Breast epithelium (tissue), 4 donors: ENCODE results near the gene CCDC85B. TPM values are rescaled to one million over a fixed set of nuclear protein-coding genes. Genes with fewer than 3 reads are reported as not detected.

Experiments
- DNase-seq, 2 donors: peaks; one replicate each; pipeline ENCODE4 v3.0.0-alpha.2; 2019; ENCODE audit warnings: low spot score in 2 of 2
- H3K27ac ChIP-seq, 2 donors: fragments of 200-600 bp; sonication (generic) in 1 of 2; one replicate each; pipeline ENCODE4 v1.5.1; 2016 to 2019; ENCODE audit warnings: mild to moderate bottlenecking in 1 of 2
- H3K27me3 ChIP-seq, 2 donors: fragments of 200-600 bp; sonication (generic) in 1 of 2; one replicate each; pipeline versions ENCODE4 v1.5.1 to v1.6.0; 2017 to 2019; ENCODE audit warnings: control low read depth in 1 of 2, mild to moderate bottlenecking in 1 of 2
- H3K36me3 ChIP-seq: fragments of 200-600 bp; one replicate; pipeline ENCODE4 v1.5.1; 2019
- H3K4me1 ChIP-seq, 2 donors: fragments of 200-600 bp; sonication (generic); one replicate each; pipeline ENCODE4 v1.5.1; 2016 to 2019; ENCODE audit warnings: control low read depth in 1 of 2
- H3K4me3 ChIP-seq, 3 donors: fragments of 200-600 bp; sonication (generic); 1 replicate in 2 of 3; 2 replicates in 1 of 3; pipeline ENCODE4 v1.5.1; 2016 to 2019; ENCODE audit warnings: mild to moderate bottlenecking in 3 of 3, moderate library complexity in 2 of 3
- H3K9me3 ChIP-seq, 2 donors: fragments of 200-600 bp; sonication (generic) in 1 of 2; one replicate each; pipeline ENCODE4 v1.5.1; 2016 to 2019; ENCODE audit warnings: control low read depth in 1 of 2
- CTCF ChIP-seq, 3 donors: fragments of 450-650 bp; IDR thresholded peaks; one replicate each; pipeline ENCODE4 v1.5.1; 2016 to 2017; ENCODE audit warnings: antibody characterized with exemption in 3 of 3, mild to moderate bottlenecking in 3 of 3, moderate library complexity in 3 of 3
- POLR2A ChIP-seq: fragments of 450-650 bp; IDR thresholded peaks from one replicate; pipeline ENCODE4 v1.6.1; 2016; ENCODE audit warnings: antibody characterized with exemption, mild to moderate bottlenecking, moderate library complexity
- POLR2AphosphoS5 ChIP-seq, 3 donors: sonication (generic); formaldehyde crosslinking; IDR thresholded peaks; one replicate each; pipeline ENCODE4 v1.6.1; 2017; ENCODE audit warnings: antibody characterized with exemption in 3 of 3
- intact Hi-C: fragments of 100-400 bp; cut with DNase I; formaldehyde crosslinking; loops from one replicate; pipeline ENCODE4 v1.15.1; 2023; ENCODE audit warnings: low total_unique reads
- total RNA-seq, 3 donors: library from RNA; depleted of rRNA; stranded (reverse); fragments of >200 nt; gene quantifications; one replicate each; pipeline ENCODE4 v1.1.0, GENCODE V29; 2016

CCDC85B gene
- total RNA-seq, 3 donors from 2014 or later: 30.3 to 91.1 (median 41.9) TPM

GRCh38 chr11:65873318-65874156 is 16.9 kb upstream of the CCDC85B start:
- TF ChIP-seq POLR2A: peak; percentile 61
- peak; percentile 29 to 83 (median 80) for TF ChIP-seq POLR2AphosphoS5 (IDR thresholded peaks at IDR 0.05)
- TF ChIP-seq CTCF (IDR thresholded peaks at IDR 0.05): peak in 2 of 3 donors; percentile 9 to 13
- Histone ChIP-seq H3K9me3 (no peaks in the 10 kb centered on the region), H3K4me1 (peaks cover 0 to 10% of the 10 kb centered on the region in 2 donors), H3K36me3 (no peaks in the 10 kb centered on the region), H3K4me3 (peak overlapping the region; percentile 53 to 88 (median 65)), H3K27me3 (no peaks in the 10 kb centered on the region), H3K27ac (peak overlapping the region; percentile 88 to 97)
- peak; percentile 92 to 95 for DNase-seq
- intact Hi-C loops: no loop called here

GRCh38 chr11:65879617-65880016 is 10.9 kb upstream of the CCDC85B start, which contains the start of gene CTSW:
Gene CTSW, plus strand, starts transcription at chr11:65879837. Its CDS starts 18 bp downstream, at chr11:65879855.
- Histone ChIP-seq H3K4me3 (no peak within 1 kb of the TSS), H3K9me3 (no peaks in the 10 kb centered on the region), H3K36me3 (no peaks in the 10 kb centered on the region), H3K27ac (no peak within 1 kb of the TSS), H3K27me3 (no peaks in the 10 kb centered on the region), H3K4me1 (no peaks in the 10 kb centered on the region)
- no peak for DNase-seq
- intact Hi-C loops: loop anchor here (10.0 kb wide), 1 partner anchor 85 kb away; the partner anchor contains the start of gene SART1
- no peak for TF ChIP-seq CTCF (IDR thresholded peaks at IDR 0.05)
- no peak for TF ChIP-seq POLR2A
- no peak for TF ChIP-seq POLR2AphosphoS5 (IDR thresholded peaks at IDR 0.05)

GRCh38 chr11:65880027-65880426 is 10.4 kb upstream of the CCDC85B start:
- H3K4me3 ChIP-seq: no peak overlapping the region
- H3K27ac ChIP-seq: no peak overlapping the region
- no peaks in the 10 kb centered on the region for H3K4me1 ChIP-seq
- no peaks in the 10 kb centered on the region for H3K9me3 ChIP-seq
- no peaks in the 10 kb centered on the region for H3K27me3 ChIP-seq
- DNase-seq: no peak
- intact Hi-C loops: loop anchor here (10.0 kb wide), 1 partner anchor 85 kb away; the partner anchor contains the start of gene SART1
- TF ChIP-seq POLR2AphosphoS5 (IDR thresholded peaks at IDR 0.05) (no peak), POLR2A (no peak), CTCF (IDR thresholded peaks at IDR 0.05) (no peak)
- no peaks in the 10 kb centered on the region for H3K36me3 ChIP-seq

- intact Hi-C loops: loop anchor here (10.0 kb wide), 1 partner anchor 84 kb away; the partner anchor contains the start of gene SART1
- no peaks in the 10 kb centered on the region for H3K4me1 ChIP-seq
- H3K4me3 ChIP-seq: no peak overlapping the region
- TF ChIP-seq POLR2AphosphoS5 (IDR thresholded peaks at IDR 0.05): no peak
- no peak for TF ChIP-seq POLR2A
- TF ChIP-seq CTCF (IDR thresholded peaks at IDR 0.05): no peak
- no peaks in the 10 kb centered on the region for H3K27me3 ChIP-seq
- no peaks in the 10 kb centered on the region for H3K36me3 ChIP-seq
- no peak for DNase-seq
- no peak overlapping the region for H3K27ac ChIP-seq
- H3K9me3 ChIP-seq: no peaks in the 10 kb centered on the region
Observed at GRCh38 chr11:65880844-65881421, 9.5 kb upstream of the CCDC85B start.
